ENCODE data around the gene SATB2.

SATB2 gene

GRCh38 chr2:199444749-199445148, 13.0 kb downstream of the SATB2 start:
- H3K4me3 ChIP-seq (ENCODE audit: low read depth, low read length): no peak overlapping the region
- TF ChIP-seq, protein P1, sequence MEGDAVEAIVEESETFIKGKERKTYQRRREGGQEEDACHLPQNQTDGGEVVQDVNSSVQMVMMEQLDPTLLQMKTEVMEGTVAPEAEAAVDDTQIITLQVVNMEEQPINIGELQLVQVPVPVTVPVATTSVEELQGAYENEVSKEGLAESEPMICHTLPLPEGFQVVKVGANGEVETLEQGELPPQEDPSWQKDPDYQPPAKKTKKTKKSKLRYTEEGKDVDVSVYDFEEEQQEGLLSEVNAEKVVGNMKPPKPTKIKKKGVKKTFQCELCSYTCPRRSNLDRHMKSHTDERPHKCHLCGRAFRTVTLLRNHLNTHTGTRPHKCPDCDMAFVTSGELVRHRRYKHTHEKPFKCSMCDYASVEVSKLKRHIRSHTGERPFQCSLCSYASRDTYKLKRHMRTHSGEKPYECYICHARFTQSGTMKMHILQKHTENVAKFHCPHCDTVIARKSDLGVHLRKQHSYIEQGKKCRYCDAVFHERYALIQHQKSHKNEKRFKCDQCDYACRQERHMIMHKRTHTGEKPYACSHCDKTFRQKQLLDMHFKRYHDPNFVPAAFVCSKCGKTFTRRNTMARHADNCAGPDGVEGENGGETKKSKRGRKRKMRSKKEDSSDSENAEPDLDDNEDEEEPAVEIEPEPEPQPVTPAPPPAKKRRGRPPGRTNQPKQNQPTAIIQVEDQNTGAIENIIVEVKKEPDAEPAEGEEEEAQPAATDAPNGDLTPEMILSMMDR (IDR thresholded peaks at IDR 0.05; ENCODE audit: low read depth, low read length, missing control alignments): no peak
- DNase-seq (ENCODE audit: low read depth): no peak
- in situ Hi-C loops (cut with HindIII; ENCODE audit: low sequenced_read_pairs): no loop called here

- in situ Hi-C loops (cut with HindIII; ENCODE audit: low sequenced_read_pairs): no loop called here
- TF ChIP-seq, protein P1 (IDR thresholded peaks at IDR 0.05; ENCODE audit: low read depth, low read length, missing control alignments): no peak
- no peak overlapping the region for H3K4me3 ChIP-seq (ENCODE audit: low read depth, low read length)
- no peak for DNase-seq (ENCODE audit: low read depth)
These were observed 14.1 kb downstream of the SATB2 start for GRCh38 chr2:199443589-199444130.

GRCh38 chr2:199442173-199442572, 15.6 kb downstream of the SATB2 start:
- no peak overlapping the region for H3K4me3 ChIP-seq (ENCODE audit: low read depth, low read length)
- in situ Hi-C loops (cut with HindIII; ENCODE audit: low sequenced_read_pairs): no loop called here
- TF ChIP-seq, protein P1 (IDR thresholded peaks at IDR 0.05; ENCODE audit: low read depth, low read length, missing control alignments): no peak
- DNase-seq (ENCODE audit: low read depth): no peak

DNA sequence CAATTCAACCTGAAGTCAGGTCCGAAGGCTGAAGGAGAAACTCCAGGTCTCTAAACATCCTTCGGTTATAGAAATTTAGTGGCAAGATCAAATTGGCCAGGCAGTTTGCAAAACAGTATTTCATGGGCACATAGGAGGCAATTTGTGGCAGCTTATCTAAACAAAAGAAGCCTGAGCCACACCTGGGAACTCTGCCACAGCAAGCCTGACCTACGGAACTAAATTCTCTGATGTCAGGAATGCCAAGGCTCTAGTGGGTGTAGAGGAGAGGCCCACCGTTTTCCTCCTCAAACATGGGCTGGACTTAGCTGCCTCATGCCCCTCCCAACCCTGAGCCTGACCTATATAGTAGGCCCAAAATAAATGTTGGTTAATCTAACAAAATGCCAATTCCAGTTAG, 16.0 kb downstream of the SATB2 start:
- no peak overlapping the region for H3K4me3 ChIP-seq (ENCODE audit: low read depth, low read length)
- DNase-seq (ENCODE audit: low read depth): no peak
- TF ChIP-seq, protein P1 (IDR thresholded peaks at IDR 0.05; ENCODE audit: low read depth, low read length, missing control alignments): no peak
- in situ Hi-C loops (cut with HindIII; ENCODE audit: low sequenced_read_pairs): no loop called here

- H3K4me3 ChIP-seq (ENCODE audit: low read depth, low read length): no peak overlapping the region
- DNase-seq (ENCODE audit: low read depth): no peak
- in situ Hi-C loops (cut with HindIII; ENCODE audit: low sequenced_read_pairs): no loop called here
- TF ChIP-seq, protein P1 (IDR thresholded peaks at IDR 0.05; ENCODE audit: low read depth, low read length, missing control alignments): no peak
These were observed 17.6 kb downstream of the SATB2 start for GRCh38 chr2:199440118-199440517.

DNA sequence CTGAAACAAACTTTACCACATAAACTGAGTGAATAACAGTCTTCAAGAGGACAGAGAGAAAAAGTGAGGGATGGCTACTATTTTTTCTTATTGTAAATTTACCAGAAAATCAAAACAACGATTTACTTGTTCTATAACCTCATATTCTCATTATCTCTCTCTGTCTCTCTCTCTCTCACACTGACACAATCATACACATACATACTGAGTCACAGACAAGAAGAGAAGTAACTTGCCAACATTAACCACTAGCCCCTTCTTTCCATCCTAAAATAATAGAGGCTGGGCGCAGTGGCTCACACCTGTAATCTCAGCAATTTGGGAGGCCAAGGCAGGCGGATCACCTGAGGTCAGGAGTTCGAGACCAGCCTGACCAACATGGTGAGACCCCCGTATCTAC, 18.2 kb downstream of the SATB2 start:
- DNase-seq (ENCODE audit: low read depth): no peak
- in situ Hi-C loops (cut with HindIII; ENCODE audit: low sequenced_read_pairs): no loop called here
- H3K4me3 ChIP-seq (ENCODE audit: low read depth, low read length): no peak overlapping the region
- TF ChIP-seq, protein P1 (IDR thresholded peaks at IDR 0.05; ENCODE audit: low read depth, low read length, missing control alignments): no peak
